BE2C (cell line): ENCODE measurements around the gene LZTS2.

Source experiments
- DNase-seq: peaks from one replicate; pipeline ENCODE4 v3.0.0-alpha.2; 2020
- H3K27me3 ChIP-seq: fragments of 250-450 bp; sonication (Bioruptor Pico); 2 replicates; pipeline ENCODE4 v1.5.1; 2020; ENCODE audit warnings: mild to moderate bottlenecking
- H3K36me3 ChIP-seq: fragments of 250-450 bp; sonication (Bioruptor Pico); 2 replicates; pipeline ENCODE4 v1.5.1; 2020; ENCODE audit warnings: mild to moderate bottlenecking
- H3K4me1 ChIP-seq: fragments of 250-450 bp; sonication (Bioruptor Pico); 2 replicates; pipeline ENCODE4 v1.5.1; 2020
- H3K4me3 ChIP-seq: 2 replicates; pipeline ENCODE4 v1.5.1; 2011; ENCODE audit warnings: low read depth, low read length
- H3K9me3 ChIP-seq: fragments of 250-450 bp; sonication (Bioruptor Pico); 2 replicates; pipeline ENCODE4 v1.5.1; 2020
- TF ChIP-seq, protein P1 (sequence below): IDR thresholded peaks from 2 replicates; pipeline ENCODE4 v1.5.1; 2012; ENCODE audit warnings: mild to moderate bottlenecking, low read depth, low read length

LZTS2 gene

DNA sequence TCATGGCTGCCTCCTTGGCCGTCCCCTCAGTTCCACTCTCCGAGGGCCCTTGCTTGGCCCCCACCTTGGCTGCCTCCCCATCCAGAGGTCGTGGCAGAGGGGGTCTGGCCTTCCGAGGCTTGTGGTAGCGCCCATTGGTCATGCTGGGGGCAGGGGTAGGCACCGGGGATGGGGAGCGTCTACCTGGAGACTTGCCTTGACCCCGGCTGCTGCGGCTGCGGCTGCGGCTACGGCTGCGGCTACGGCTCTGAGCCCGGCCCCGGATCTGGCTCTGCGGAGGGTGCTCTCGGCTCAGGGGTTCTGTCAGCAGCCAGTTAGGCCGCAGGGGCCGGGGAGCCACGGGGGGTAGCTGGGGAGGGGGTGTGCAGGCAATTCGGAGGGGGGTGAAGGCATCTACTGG, 10.7 kb downstream of the LZTS2 start:
- TF ChIP-seq, protein P1, sequence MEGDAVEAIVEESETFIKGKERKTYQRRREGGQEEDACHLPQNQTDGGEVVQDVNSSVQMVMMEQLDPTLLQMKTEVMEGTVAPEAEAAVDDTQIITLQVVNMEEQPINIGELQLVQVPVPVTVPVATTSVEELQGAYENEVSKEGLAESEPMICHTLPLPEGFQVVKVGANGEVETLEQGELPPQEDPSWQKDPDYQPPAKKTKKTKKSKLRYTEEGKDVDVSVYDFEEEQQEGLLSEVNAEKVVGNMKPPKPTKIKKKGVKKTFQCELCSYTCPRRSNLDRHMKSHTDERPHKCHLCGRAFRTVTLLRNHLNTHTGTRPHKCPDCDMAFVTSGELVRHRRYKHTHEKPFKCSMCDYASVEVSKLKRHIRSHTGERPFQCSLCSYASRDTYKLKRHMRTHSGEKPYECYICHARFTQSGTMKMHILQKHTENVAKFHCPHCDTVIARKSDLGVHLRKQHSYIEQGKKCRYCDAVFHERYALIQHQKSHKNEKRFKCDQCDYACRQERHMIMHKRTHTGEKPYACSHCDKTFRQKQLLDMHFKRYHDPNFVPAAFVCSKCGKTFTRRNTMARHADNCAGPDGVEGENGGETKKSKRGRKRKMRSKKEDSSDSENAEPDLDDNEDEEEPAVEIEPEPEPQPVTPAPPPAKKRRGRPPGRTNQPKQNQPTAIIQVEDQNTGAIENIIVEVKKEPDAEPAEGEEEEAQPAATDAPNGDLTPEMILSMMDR = no peak
- Histone ChIP-seq H3K4me3 (no peak overlapping the region), H3K27me3 (no peaks in the 10 kb centered on the region), H3K36me3 (peaks cover 18% of the 10 kb centered on the region), H3K9me3 (no peaks in the 10 kb centered on the region), H3K4me1 (peaks cover 18% of the 10 kb centered on the region)
- DNase-seq = no peak

DNA sequence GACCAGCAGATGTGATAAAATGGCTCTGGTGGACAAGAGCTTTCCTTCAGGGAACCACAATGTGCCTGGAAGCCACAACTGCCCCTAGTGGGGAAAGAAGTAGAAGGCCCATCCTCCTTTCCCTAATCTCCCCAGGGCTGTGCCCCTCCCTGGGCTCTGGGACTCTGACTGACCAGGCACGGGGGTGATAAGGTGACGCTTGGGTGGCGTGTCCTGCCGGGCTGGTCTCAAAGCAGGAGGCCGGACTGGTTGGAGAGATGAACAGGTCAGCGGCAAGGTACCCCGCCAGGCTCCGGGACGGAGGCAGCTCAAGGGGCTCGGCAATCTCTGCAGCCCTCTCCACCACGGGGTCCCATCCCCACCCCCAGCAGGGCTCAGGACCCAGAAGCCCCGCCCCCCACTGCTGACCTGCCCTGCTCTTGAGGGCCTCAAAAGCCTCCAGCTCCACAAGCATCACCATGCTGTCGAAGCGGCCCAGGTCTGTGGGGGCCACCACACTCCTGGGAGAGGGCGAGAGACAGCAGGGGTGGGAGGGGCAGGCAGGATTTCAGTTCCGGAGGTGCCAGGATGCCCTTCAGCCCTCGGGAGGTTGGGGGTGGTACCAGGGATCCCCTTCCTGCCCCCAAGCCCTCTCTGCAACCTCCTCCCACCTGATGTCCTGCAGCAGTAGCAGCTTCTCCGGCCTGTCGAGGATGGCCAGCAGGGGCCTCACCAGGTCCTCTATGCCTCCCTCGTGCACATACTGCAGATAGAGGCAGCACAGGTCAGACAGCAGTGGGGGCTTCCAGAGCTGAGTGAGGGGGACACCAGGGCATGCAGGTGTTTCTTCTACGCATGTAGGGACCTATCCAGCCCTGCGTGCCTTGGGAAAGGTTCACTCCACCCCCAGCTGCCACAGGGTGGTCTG, 12.2 kb downstream of the LZTS2 start:
- peaks cover 4% of the 10 kb centered on the region; the same call in 1 of the 2 replicates for H3K36me3 ChIP-seq
- TF ChIP-seq, protein P1 = peak; percentile 48
- no peak overlapping the region for H3K4me3 ChIP-seq
- peaks cover 18% of the 10 kb centered on the region for H3K4me1 ChIP-seq
- DNase-seq = no peak
- H3K9me3 ChIP-seq = no peaks in the 10 kb centered on the region
- no peaks in the 10 kb centered on the region for H3K27me3 ChIP-seq

DNA sequence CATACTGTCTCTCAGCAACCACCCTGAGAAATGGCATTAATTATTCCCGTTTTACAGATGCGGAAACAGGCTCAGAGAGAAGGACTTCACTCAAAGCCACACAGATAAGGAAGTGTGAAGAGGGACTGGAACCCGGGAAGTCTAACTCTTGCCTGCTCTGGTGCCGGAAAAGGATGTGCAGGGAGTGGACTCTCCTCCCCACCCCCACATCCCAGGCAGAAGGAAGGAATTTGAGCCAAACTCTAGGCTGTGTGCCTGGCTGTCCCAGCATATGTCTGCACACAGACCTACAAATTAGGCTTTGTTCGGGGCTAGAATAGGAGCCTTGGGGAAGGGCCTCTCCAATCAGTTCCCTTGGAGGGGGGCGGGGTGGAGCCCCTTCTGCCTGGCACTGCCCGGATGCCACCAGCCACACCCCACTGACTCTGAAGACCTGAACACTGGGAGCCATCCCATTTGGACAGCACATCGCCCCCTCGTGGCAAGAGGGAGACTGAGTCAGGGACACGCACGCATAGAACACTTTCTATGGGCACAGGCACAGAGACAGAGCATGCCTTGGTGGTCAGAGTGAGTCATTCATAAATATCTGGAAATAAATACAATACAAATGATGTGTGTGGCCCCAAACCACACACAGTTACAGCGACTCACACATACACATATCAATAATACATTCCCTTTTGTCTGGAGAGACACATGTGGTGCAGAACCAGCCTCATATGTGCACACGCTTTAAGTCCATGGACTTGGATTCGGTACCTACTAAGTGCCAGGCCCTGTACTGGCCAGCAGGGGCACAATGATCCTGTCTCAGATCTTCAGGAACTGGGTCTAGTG, 13.1 kb downstream of the LZTS2 start:
- TF ChIP-seq, protein P1 = peak; percentile 87
- peaks cover 13% of the 10 kb centered on the region for H3K4me1 ChIP-seq

DNA sequence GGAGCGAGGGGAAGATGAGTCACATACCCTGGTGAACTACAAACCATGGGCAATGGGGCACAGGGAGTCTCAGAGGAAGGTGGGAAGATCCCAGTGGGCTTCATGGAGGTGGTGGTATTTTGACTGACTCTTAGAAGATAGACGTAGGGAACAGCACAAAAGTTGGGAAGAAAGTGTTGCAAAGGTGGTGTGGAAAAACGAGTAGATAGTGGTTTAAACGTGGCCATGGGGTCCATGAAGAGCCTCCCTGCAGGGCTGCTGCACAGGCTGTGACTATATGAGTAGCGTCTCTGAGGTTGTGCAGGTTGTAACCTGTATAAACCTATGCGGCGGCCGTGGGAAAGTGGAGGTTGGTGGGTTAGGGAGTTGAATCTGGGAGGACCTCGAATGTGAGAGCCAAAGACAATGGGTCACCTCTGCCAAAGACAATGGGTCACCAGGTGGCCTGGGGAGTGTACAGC, 13.8 kb downstream of the LZTS2 start:
- no peaks in the 10 kb centered on the region for H3K27me3 ChIP-seq
- H3K36me3 ChIP-seq = no peaks in the 10 kb centered on the region
- H3K4me1 ChIP-seq = peaks cover 9% of the 10 kb centered on the region
- no peak for DNase-seq
- H3K4me3 ChIP-seq = no peak overlapping the region
- no peaks in the 10 kb centered on the region for H3K9me3 ChIP-seq
- TF ChIP-seq, protein P1 = no peak

More for the DNA sequence above, 13.1 kb downstream of the LZTS2 start:
- Histone ChIP-seq H3K27me3 (no peaks in the 10 kb centered on the region), H3K9me3 (no peaks in the 10 kb centered on the region), H3K4me3 (no peak overlapping the region), H3K36me3 (no peaks in the 10 kb centered on the region)
- peak; percentile 90 for DNase-seq

DNA sequence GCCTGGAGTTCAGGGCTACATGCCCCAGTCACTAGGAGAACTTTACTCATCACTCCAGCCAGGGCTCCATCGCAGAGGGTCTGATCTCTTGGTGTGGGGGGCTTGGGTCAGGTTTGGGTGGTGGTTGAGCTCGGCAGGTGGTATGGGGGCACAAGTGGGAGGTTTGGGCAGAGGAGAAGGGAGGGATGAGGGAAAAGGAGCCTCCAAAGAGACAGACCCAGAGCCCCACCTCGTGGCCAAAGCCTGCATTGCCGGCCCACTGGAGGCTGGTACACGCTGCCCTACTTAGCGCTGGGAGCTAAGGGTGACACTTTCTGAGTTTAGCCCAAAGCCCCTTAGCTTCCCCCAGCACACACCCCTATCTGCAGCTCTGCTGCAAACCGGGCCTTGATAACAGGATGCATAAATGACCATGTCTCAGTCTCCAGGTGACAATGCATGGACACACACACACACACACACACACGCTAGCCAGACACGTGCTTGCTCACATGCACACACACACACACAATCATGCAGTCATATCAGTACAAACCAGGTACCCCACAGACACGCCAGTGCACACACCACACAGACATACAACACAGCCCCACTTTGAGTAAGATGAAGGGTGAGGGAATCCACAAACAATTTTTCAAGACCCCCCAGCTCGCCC, 14.7 kb downstream of the LZTS2 start:
- peak; percentile 84 for DNase-seq
- Histone ChIP-seq H3K9me3 (no peaks in the 10 kb centered on the region), H3K4me1 (peaks cover 8% of the 10 kb centered on the region), H3K36me3 (no peaks in the 10 kb centered on the region), H3K4me3 (no peak overlapping the region), H3K27me3 (no peaks in the 10 kb centered on the region)
- TF ChIP-seq, protein P1 = peak; percentile 91
